ENCODE data around the gene G6PD.
"Not testable (repeated sequence)": the region's sequence is repeated elsewhere in the genome, so short reads cannot be mapped to it uniquely, and the experiment has no call there.

DNA sequence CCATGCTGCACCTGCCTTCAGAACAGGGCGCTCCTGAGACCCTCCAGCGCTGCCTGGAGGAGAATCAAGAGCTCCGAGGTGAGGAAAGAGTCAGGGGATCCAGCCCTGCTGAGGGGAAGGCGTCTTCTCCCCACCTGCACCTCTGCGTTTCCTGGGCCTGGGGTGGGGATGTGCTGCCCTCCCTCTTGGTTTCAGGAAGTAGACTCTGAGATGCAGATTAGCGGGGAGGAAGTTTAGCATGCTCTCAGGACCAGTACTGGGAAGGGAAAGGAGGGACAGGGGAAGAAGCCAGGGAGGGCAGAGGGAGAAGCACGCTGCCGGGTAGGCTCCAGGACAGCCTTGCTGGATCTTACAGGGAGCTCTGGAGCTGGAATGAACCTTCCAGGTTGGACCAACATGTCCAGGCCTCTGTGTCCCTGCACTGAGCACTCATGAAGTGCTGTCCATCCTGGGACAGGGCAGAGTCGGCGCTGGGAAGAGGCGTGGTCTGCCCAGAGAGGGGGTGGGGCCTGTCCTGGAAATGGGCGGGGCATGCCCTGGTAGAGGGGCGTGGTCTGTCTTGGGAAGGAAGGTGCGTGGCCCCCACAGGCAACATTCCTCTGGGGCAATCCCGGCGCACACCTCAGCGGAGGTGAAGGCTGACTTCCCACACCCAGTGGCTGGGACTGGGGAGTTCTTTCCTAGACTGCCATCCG, 5.6 kb upstream of the G6PD start:
- not testable (repeated sequence) for TF ChIP-seq TAF1 (IDR thresholded peaks at IDR 0.05; ENCODE audit: low read depth, low read length); HDAC2 (IDR thresholded peaks at IDR 0.05; ENCODE audit: borderline replicate concordance in 1 of 2, low read depth in 2 of 2, low read length in 2 of 2); POLR2AphosphoS5 (IDR thresholded peaks at IDR 0.05; ENCODE audit: low read depth, low read length)

Measured in H1 (cell line).